G401 (cell line): ENCODE data around the gene TRMT61A. TPM values are rescaled to one million over a fixed set of nuclear protein-coding genes. Genes with fewer than 3 reads are reported as not detected.

ENCODE experiments used
- DNase-seq: peaks from one replicate; pipeline ENCODE4 v3.0.0-alpha.2; 2015; ENCODE audit warnings: low spot score
- in situ Hi-C: cut with HindIII; loops from 2 replicates; pipeline ENCODE4 v1.10.0; 2016; ENCODE audit warnings: low sequenced_read_pairs, mixed read lengths
- total RNA-seq: library from RNA; depleted of rRNA; stranded (reverse); fragments of >200 nt; shearing (Covaris generic); gene quantifications from 2 replicates; pipeline ENCODE4 v1.2.3, GENCODE V29; 2014

Gene TRMT61A
- total RNA-seq, 1 experiment from 2014 or later = 17.6 TPM

- DNase-seq = no peak
- in situ Hi-C loops = no loop called here
Observed at GRCh38 chr14:103532216-103533136, 3.5 kb downstream of the TRMT61A start.

- no peak for DNase-seq
- in situ Hi-C loops = no loop called here
Observed at GRCh38 chr14:103533137-103533998, 4.4 kb downstream of the TRMT61A start.

- in situ Hi-C loops = no loop called here
- DNase-seq = peak; percentile 87
Observed at GRCh38 chr14:103533999-103534575, 5.1 kb downstream of the TRMT61A start.

DNA sequence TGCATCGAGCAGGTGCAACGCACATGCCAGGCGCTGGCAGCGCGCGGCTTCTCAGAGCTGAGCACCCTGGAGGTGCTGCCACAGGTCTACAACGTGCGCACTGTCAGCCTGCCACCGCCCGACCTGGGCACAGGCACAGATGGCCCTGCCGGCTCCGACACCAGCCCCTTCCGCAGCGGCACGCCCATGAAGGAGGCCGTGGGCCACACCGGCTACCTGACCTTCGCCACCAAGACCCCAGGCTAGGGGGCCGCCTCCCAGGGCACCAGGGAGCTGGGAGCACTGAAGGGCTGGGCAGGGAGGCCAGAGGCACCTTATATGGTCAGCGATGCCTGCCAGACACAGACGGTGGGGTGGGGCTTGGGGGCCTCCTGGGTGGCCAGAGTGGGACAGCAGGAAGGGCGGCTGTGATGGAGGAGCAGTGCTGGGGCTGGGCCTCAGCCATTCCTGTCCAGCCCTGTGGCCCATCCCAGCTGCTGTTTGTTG, 5.6 kb downstream of the TRMT61A start:
- in situ Hi-C loops = no loop called here
- DNase-seq = peak; percentile 72

GRCh38 chr14:103535081-103535890, 6.3 kb downstream of the TRMT61A start:
- in situ Hi-C loops = no loop called here
- no peak for DNase-seq

GRCh38 chr14:103535891-103536565, 7.0 kb downstream of the TRMT61A start:
- in situ Hi-C loops = no loop called here
- no peak for DNase-seq

DNA sequence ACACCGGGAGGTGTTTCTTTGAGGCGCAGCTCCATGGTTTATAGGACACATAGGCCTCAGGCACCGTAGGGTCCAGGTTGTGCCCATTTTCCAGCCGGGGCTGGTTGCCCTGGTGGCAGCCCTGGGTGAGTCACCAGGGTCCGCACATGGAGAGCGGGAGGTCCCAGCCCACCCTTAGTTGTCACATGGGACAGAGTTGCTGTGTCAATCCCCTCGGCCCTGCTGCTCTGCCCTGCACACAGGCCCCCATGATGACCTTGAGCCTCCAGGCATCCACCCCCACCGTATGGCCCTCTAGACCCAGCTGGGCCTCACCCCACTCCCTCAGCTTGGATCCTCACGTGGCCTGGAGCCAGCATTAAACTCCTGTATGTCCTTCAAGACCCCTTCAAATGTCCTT, 7.7 kb downstream of the TRMT61A start:
- in situ Hi-C loops = no loop called here
- DNase-seq = no peak

GRCh38 chr14:103537175-103537990, 8.4 kb downstream of the TRMT61A start:
- in situ Hi-C loops = no loop called here
- DNase-seq = no peak

DNA sequence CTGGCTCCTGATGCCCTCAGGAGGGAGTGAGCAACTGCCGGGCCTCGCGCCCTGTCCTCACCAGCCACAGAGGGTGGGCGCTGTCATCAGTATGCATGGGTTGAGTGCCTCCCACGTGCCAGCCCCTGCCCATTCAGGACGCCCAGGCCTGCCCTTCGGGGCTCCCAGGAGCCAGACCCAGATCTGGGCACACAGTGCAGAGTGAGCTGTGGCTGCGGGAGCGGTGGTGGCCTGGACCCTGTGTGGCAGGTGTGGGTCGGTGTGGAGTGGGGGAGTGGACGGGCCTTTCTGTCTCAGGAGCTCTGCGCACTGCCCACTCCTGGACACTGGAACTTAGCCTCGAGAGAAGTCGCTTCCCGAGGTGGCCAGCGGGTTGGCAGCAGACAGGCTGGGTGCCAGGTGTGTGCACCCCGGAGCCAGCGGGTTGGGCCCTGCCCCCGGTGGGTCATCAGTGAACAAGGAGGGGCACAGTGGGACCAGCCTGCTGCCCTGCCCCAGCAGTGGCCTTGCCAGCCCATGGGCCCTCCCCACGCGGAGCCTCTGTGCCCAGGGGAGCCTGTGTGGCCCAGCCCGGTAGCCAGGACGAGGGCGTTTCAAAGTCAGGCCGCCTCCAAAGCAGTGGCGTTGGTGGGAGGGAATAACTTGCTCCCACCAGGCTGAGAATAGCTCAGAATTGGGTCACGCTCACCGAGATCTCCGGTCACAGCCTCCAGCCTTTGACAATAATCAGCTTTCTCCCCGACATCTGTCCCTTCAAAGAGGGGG, 9.5 kb downstream of the TRMT61A start:
- in situ Hi-C loops = no loop called here

GRCh38 chr14:103539056-103539825, 10.2 kb downstream of the TRMT61A start:
- DNase-seq = no peak
- in situ Hi-C loops = no loop called here

More for the DNA sequence above, 9.5 kb downstream of the TRMT61A start:
- peak; percentile 74 for DNase-seq

DNA sequence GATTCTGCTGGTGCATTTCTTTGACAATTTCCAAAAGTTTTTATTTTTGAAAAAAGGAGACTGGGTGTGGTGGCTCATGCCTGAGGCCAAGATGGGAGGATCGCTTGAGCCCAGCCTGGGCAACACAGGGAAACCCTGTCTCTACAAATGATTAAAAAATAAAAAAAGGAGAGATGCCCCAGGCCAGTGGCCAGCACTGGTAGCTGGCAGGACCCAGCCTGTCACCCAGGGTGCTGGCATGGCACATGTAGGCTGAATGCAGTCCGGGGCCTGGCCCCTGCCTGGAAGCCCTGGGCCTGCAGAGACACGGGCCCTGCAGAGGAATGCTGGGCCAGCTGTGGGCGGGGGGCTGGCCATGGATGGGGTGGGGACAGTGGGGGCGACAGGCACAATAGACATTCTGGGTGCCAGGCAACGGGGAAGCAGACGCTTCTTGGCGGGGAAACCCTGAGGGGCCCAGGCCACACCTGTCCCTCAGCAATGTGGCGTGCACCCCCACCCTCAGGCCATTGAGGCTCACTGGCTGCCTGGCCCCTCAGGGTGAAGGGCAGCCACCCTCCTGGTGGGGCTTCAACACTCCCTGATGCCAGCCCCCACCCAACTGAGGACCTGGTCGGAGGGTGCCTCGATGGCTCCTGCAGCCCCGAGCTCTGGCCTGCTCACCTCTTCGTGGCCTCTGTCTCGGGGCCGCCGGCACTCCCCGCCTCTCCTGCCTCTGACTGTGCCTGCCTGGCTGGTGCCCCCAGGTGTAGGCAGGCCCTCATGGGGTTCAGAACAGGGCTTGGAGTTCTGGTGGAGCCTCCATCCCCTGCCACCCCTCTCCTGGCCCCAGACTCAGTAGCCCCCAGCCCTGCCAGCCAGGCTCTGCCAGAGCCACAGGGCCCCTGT, 12.1 kb downstream of the TRMT61A start:
- DNase-seq = no peak
- in situ Hi-C loops = no loop called here

DNA sequence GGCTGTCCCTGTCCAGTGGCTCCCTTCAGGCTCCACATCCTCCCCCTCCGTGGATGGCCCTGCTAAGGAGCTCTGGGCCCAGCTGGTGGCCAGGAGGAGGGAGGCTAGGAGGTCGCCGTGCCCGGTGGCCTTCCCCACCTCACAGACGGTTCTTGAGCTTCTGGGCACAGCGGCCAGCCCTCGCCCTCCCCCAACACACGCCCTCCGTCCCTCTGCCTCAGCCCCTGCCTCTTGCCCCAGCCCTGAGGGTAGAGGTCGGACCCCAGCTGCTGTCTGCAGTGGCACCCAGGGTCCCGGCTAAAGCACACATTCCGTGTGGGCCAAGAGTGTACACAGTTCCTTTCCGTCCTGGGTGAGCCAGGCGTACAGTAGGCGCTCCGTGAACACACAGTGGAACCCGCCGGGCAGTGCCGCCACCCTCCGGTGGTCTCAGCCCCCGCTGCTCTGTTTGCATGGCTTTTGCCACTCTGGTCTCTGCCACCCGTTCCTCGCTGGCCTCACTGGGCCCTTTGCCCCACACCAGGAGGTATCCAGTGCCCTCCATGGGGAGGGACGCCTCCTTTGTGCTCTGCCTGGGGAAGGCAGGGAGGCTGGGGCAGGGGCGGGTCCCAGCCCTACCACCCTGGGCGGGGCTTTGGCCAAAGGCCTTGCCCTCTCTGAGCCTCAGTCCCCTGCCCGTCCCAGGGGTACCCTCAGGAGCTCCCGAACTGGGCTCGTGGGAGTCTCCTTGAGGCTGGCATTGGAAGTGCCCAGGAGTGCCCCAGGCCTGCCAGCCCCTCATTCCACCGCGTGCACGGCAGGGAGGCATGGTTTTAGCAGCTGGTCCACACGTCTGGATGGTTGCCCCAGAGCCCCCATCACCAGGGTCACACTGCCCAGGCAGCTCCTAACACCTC, 13.0 kb downstream of the TRMT61A start:
- no peak for DNase-seq
- in situ Hi-C loops = no loop called here

DNA sequence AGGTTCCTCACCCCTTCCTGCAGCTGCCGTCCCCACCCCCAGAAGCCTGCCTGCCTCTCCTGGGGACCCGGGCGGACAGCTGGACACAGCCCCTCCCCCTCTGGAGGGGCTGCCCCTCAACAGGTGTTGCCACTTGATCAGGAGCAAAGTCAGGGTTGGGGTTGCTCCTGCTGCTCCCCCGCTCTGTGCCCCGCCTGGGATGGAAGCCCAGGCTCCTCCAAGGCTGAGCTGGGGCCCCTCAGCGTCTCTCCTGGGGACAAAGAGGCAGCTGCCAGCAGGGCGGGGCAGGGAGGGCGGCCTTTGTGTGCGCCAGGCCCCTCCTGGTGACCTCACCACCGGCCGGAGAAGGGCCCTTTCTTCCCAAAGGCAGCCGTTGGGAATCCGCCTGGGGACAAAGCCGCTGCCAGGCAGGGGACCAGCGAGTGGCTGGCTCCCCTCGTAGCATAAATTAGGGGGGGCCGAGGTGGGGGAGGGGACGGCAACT, 13.7 kb downstream of the TRMT61A start:
- no peak for DNase-seq
- in situ Hi-C loops = no loop called here

DNA sequence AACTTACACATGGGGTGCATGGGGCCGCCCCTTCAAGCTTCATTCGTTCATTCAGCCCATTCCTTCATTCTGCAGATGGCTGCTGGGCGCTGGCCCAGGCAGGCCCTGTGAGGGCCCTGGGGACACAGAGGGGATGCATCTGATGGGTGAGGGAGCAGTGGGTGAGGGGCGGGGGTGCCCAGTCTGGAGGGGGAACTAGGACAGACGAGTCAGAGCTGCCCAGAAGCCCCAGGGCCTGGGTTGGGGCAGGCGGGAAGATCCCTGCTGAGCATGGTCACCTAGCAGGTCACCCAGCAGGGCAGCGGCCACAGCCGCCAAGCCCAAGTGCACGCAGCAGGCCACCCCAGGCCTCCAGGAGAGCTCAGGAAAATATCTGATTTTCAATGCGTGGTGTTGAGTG, 14.1 kb downstream of the TRMT61A start:
- DNase-seq = no peak

More for the DNA sequence above, 14.1 kb downstream of the TRMT61A start:
- in situ Hi-C loops = no loop called here
